HCT116 (cell line): ENCODE results near the gene TET2. TPM values are rescaled to one million over a fixed set of nuclear protein-coding genes. Genes with fewer than 3 reads are reported as not detected.

ENCODE experiments used
- ATAC-seq: fragments of 200-7000 bp; cut with Tn5 transposase; 2 replicates; pipeline ENCODE4 v1.9.1; 2020; ENCODE audit warnings: mild to moderate bottlenecking, moderate library complexity
- BruUV-seq: library from RNA; stranded (reverse); fragments of 400-500 nt; replicated peaks from 2 replicates; lab custom pipeline; 2021; lab: Mats Ljungman, UMichigan
- CTCF ChIA-PET: fragments of 300-600 bp; sonication (Branson Sonifier 250); formaldehyde crosslinking; loops from one replicate; lab custom pipeline; 2021; ENCODE audit warnings: antibody characterized with exemption; lab: Charles Lee
- POLR2A ChIA-PET: fragments of 300-600, 350-600 bp; sonication (Branson Sonifier 250); formaldehyde crosslinking; loops from one replicate; lab custom pipeline; 2021; ENCODE audit warnings: antibody characterized with exemption; lab: Charles Lee
- RAD21 ChIA-PET, 2 experiments: fragments of 300-600 bp; sonication (Branson Sonifier 250); formaldehyde crosslinking; loops; one replicate each; lab custom pipeline; 2023; ENCODE audit warnings: low total read pairs in 2 of 2; ENCODE audit not compliant: uncharacterized antibody in 2 of 2, unreplicated experiment in 2 of 2, low non-redundant PET in 1 of 2; lab: Charles Lee
- DNase-seq: peaks from one replicate; pipeline ENCODE4 v3.0.0-alpha.2; 2010; ENCODE audit warnings: low read depth, low spot score
- H2AFZ ChIP-seq: fragments of 200-600 bp; shearing (Covaris generic), sonication (generic); 2 replicates; pipeline ENCODE4 v1.6.1; 2017; ENCODE audit warnings: low read depth, mixed run types, mixed read lengths, antibody characterized with exemption, low read length; ENCODE audit not compliant: poor library complexity, severe bottlenecking
- H3K27ac ChIP-seq: 2 replicates; pipeline ENCODE4 v1.5.1; 2012; ENCODE audit warnings: low read depth, low read length
- H3K27me3 ChIP-seq: fragments of 200-600 bp; sonication (generic); 2 replicates; pipeline ENCODE4 v1.6.1; 2016; ENCODE audit warnings: mixed run types, low read length, mixed read lengths; ENCODE audit not compliant: insufficient read depth
- H3K36me3 ChIP-seq, 2 experiments: fragments of 200-500 bp in 1 of 2; fragments of 200-600 bp in 1 of 2; sonication (Bioruptor generic) in 1 of 2; sonication (generic) in 1 of 2; 2 replicates each; pipeline versions ENCODE4 v1.5.1 to v1.6.1; 2014 to 2016; ENCODE audit warnings: low read length in 2 of 2, inconsistent platforms in 1 of 2, mixed read lengths in 1 of 2, mixed run types in 1 of 2; ENCODE audit not compliant: insufficient read depth in 2 of 2, control insufficient read depth in 1 of 2
- H3K4me1 ChIP-seq, 2 experiments: fragments of 200-600 bp in 1 of 2; sonication (generic) in 1 of 2; 2 replicates each; pipeline versions ENCODE4 v1.5.1 to v1.6.1; 2012 to 2017; ENCODE audit warnings: low read length in 2 of 2, inconsistent platforms in 1 of 2, mild to moderate bottlenecking in 1 of 2, mixed read lengths in 1 of 2, mixed run types in 1 of 2, moderate library complexity in 1 of 2; ENCODE audit not compliant: insufficient read depth in 2 of 2, control insufficient read depth in 1 of 2
- H3K4me2 ChIP-seq: fragments of 200-600 bp; sonication (generic); 2 replicates; pipeline ENCODE4 v1.6.1; 2017; ENCODE audit warnings: mixed run types, low read length, mixed read lengths
- H3K4me3 ChIP-seq, 2 experiments: fragments of 200-600 bp in 1 of 2; sonication (generic) in 1 of 2; replicated peaks in 1 of 2; 2 replicates each; pipeline ENCODE4 v1.5.1; 2011 to 2016; ENCODE audit warnings: low read length in 2 of 2, control low read depth in 1 of 2, low read depth in 1 of 2, mild to moderate bottlenecking in 1 of 2, mixed read lengths in 1 of 2, mixed run types in 1 of 2
- H3K79me2 ChIP-seq: fragments of 200-600 bp; sonication (generic); 2 replicates; pipeline ENCODE4 v1.6.1; 2017; ENCODE audit warnings: mild to moderate bottlenecking, mixed run types, low read length, moderate library complexity, mixed read lengths; ENCODE audit not compliant: insufficient read depth
- H3K9ac ChIP-seq: fragments of 200-600 bp; sonication (generic); 2 replicates; pipeline ENCODE4 v1.6.1; 2016; ENCODE audit warnings: low read length, mixed read lengths
- H3K9me2 ChIP-seq: fragments of 200-600 bp; sonication (generic), shearing (Covaris generic); 2 replicates; pipeline ENCODE4 v1.6.1; 2017; ENCODE audit warnings: mixed run types, mild to moderate bottlenecking, moderate library complexity; ENCODE audit not compliant: insufficient read depth
- H3K9me3 ChIP-seq, 2 experiments: fragments of 200-500 bp in 1 of 2; fragments of 200-600 bp in 1 of 2; sonication (Bioruptor generic) in 1 of 2; sonication (generic) in 1 of 2; 2 replicates each; pipeline ENCODE4 v1.6.1; 2014 to 2017; ENCODE audit warnings: low read length in 2 of 2, mixed read lengths in 2 of 2, inconsistent platforms in 1 of 2, low read depth in 1 of 2, mild to moderate bottlenecking in 1 of 2, mixed run types in 1 of 2, moderate library complexity in 1 of 2; ENCODE audit not compliant: control insufficient read depth in 1 of 2, insufficient read depth in 1 of 2
- H4K20me1 ChIP-seq: fragments of 200-600 bp; sonication (generic), shearing (Covaris generic); 2 replicates; pipeline ENCODE4 v1.6.1; 2017; ENCODE audit warnings: mixed run types, mild to moderate bottlenecking, moderate library complexity; ENCODE audit not compliant: insufficient read depth
- CEBPB ChIP-seq: IDR thresholded peaks from 2 replicates; pipeline ENCODE4 v1.6.1; 2012; ENCODE audit warnings: low read depth
- EGR1 ChIP-seq: IDR thresholded peaks from 2 replicates; pipeline ENCODE4 v1.6.1; 2012; ENCODE audit warnings: low read depth
- ELF1 ChIP-seq: IDR thresholded peaks from 2 replicates; pipeline ENCODE4 v1.6.1; 2012; ENCODE audit warnings: low read depth, borderline replicate concordance
- EZH2 ChIP-seq: fragments of 200-600 bp; sonication (generic); IDR thresholded peaks from 2 replicates; pipeline ENCODE4 v1.6.1; 2017; ENCODE audit warnings: antibody characterized with exemption, mixed run types
- EZH2phosphoT487 ChIP-seq: fragments of 200-600 bp; IDR thresholded peaks from 2 replicates; pipeline ENCODE4 v1.6.1; 2018; ENCODE audit warnings: antibody characterized with exemption, borderline replicate concordance
- JUND ChIP-seq: IDR thresholded peaks from 2 replicates; pipeline ENCODE4 v1.6.1; 2012
- POLR2A ChIP-seq: IDR thresholded peaks from 2 replicates; pipeline ENCODE4 v1.7.0; 2011; ENCODE audit warnings: borderline replicate concordance; ENCODE audit not compliant: insufficient read depth, insufficient read length; ENCODE audit errors: extremely low read depth
- POLR2AphosphoS5 ChIP-seq: IDR thresholded peaks from 2 replicates; pipeline ENCODE4 v1.6.1; 2011; ENCODE audit warnings: mild to moderate bottlenecking, low read depth, low read length, moderate library complexity
- RAD21 ChIP-seq: IDR thresholded peaks from 2 replicates; pipeline ENCODE4 v1.6.1; 2012; ENCODE audit warnings: low read depth, mild to moderate bottlenecking
- REST ChIP-seq: IDR thresholded peaks from 2 replicates; pipeline ENCODE4 v1.6.1; 2012; ENCODE audit warnings: low read depth
- SIN3A ChIP-seq: IDR thresholded peaks from 2 replicates; pipeline ENCODE4 v1.6.1; 2012; ENCODE audit warnings: low read depth
- SP1 ChIP-seq: IDR thresholded peaks from 2 replicates; pipeline ENCODE4 v1.6.1; 2012; ENCODE audit warnings: low read depth
- SRF ChIP-seq: IDR thresholded peaks from 2 replicates; pipeline ENCODE4 v1.6.1; 2012; ENCODE audit warnings: low read depth
- TCF7L2 ChIP-seq: IDR thresholded peaks from 2 replicates; pipeline ENCODE4 v1.7.0; 2011; ENCODE audit warnings: borderline replicate concordance, inconsistent platforms; ENCODE audit not compliant: insufficient read depth, insufficient read length; ENCODE audit errors: extremely low read depth
- ZNF274 ChIP-seq: fragments of 200-500 bp; sonication (Bioruptor generic); IDR thresholded peaks from 2 replicates; pipeline ENCODE4 v1.6.1; 2014; ENCODE audit warnings: mild to moderate bottlenecking, low read depth, low read length, inconsistent platforms
- intact Hi-C: fragments of 100-400 bp; cut with micrococcal nuclease; formaldehyde crosslinking; loops from 2 replicates; pipeline ENCODE4 v1.10.0; 2022
- total RNA-seq: library from RNA; stranded (reverse); gene quantifications from one replicate; pipeline ENCODE4 v1.2.1, GENCODE V29; 2021; ENCODE audit not compliant: unreplicated experiment
- TF ChIP-seq, protein P1 (sequence below): IDR thresholded peaks from 2 replicates; pipeline ENCODE4 v1.6.1; 2012
- TF ChIP-seq, protein P2 (sequence below), 3 experiments: fragments of 200-600 bp in 1 of 3; sonication (generic) in 1 of 3; IDR thresholded peaks in 2 of 3; conservative IDR thresholded peaks in 1 of 3; 2 replicates each; pipeline ENCODE4 v1.5.1; 2012 to 2017; ENCODE audit warnings: low read depth in 2 of 3, low read length in 2 of 3, antibody characterized with exemption in 1 of 3, borderline replicate concordance in 1 of 3, control low read depth in 1 of 3, mild to moderate bottlenecking in 1 of 3, mixed read lengths in 1 of 3, mixed run types in 1 of 3, moderate library complexity in 1 of 3; ENCODE audit not compliant: insufficient read depth in 1 of 3

The TET2 gene
- total RNA-seq, 1 experiment from 2014 or later, result 9.7 TPM

DNA sequence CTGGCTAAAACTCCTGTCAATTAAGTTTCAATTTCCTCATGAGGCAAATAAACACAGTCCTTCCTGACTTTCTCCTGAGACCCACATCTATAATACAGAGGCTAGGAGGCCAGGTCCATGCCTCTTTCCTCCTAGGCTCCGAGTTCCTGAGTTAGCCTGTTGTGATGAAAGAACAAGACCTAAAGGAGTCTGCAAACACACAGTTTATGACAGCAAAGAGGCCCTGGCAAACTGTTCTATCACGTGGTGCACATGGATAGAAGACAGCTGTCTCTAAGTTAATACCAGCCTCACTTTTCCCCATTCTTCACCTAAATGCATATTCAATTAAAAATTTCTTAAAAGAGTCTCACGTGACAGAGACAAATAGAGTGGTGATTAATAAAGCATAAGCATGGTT lies 145.2 kb downstream of the TET2 start:
- Histone ChIP-seq H3K27ac (no peak overlapping the region), H3K9ac (no peak overlapping the region), H3K36me3 (no peaks in the 10 kb centered on the region), H2AFZ (no peak overlapping the region), H3K27me3 (no peaks in the 10 kb centered on the region), H3K9me3 (no peaks in the 10 kb centered on the region), H3K4me3 (no peak overlapping the region), H4K20me1 (no peaks in the 10 kb centered on the region), H3K79me2 (no peaks in the 10 kb centered on the region), H3K4me1 (no peaks in the 10 kb centered on the region), H3K4me2 (no peak overlapping the region), H3K9me2 (no peaks in the 10 kb centered on the region)
- TF ChIP-seq EGR1, result no peak
- no peak for TF ChIP-seq TCF7L2
- no peak for TF ChIP-seq ZNF274
- TF ChIP-seq EZH2, result no peak
- no peak for TF ChIP-seq POLR2A
- DNase-seq (no peak), ATAC-seq (no peak)
- ChIA-PET RAD21 (no interaction called here), CTCF (no interaction called here), POLR2A (no interaction called here)
- no TSS peak for BruUV-seq
- intact Hi-C loops, result no loop called here

DNA sequence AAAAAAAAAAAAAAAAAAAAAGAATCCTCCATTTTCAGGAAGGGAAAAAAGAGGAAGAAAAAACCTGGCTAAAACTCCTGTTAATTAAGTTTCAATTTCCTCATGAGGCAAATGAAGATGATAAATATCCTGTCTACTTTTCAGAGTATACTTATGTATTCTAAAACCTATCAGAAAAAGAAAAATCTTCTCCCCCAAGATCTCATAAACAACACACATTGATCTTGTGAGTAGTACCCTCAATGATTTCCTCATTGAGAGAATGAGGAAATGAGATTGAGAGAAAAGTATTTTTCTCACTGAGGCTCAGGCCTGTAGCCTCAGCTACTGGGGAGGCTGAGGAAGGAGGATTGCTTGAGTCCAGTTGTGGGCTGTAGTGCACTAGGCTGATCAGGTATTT lies 146.7 kb downstream of the TET2 start:
- H3K9ac ChIP-seq, result no peak overlapping the region
- H3K4me1 ChIP-seq, result no peaks in the 10 kb centered on the region
- no peaks in the 10 kb centered on the region for H3K79me2 ChIP-seq
- intact Hi-C loops, result no loop called here
- H3K27ac ChIP-seq, result no peak overlapping the region
- H3K4me3 ChIP-seq, result no peak overlapping the region
- POLR2A ChIA-PET, result no interaction called here
- ATAC-seq, result no peak
- CTCF ChIA-PET, result no interaction called here
- H3K9me3 ChIP-seq, result no peaks in the 10 kb centered on the region
- H3K27me3 ChIP-seq, result no peaks in the 10 kb centered on the region
- BruUV-seq, result no TSS peak
- DNase-seq, result no peak
- H3K9me2 ChIP-seq, result no peaks in the 10 kb centered on the region
- RAD21 ChIA-PET, result no interaction called here
- H4K20me1 ChIP-seq, result no peaks in the 10 kb centered on the region
- no peak overlapping the region for H2AFZ ChIP-seq
- no peak overlapping the region for H3K4me2 ChIP-seq
- H3K36me3 ChIP-seq, result no peaks in the 10 kb centered on the region
- no peak for TF ChIP-seq EZH2
- TF ChIP-seq JUND, result no peak
- TF ChIP-seq ELF1, result no peak
- no peak for TF ChIP-seq EZH2phosphoT487
- TF ChIP-seq POLR2AphosphoS5, result no peak
- TF ChIP-seq TCF7L2, result no peak
- TF ChIP-seq CEBPB, result no peak
- no peak for TF ChIP-seq SP1
- no peak for TF ChIP-seq RAD21
- TF ChIP-seq REST, result no peak
- TF ChIP-seq SIN3A, result no peak
- TF ChIP-seq POLR2A, result no peak
- TF ChIP-seq, protein P1, sequence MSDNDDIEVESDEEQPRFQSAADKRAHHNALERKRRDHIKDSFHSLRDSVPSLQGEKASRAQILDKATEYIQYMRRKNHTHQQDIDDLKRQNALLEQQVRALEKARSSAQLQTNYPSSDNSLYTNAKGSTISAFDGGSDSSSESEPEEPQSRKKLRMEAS, result no peak
- TF ChIP-seq, protein P2, sequence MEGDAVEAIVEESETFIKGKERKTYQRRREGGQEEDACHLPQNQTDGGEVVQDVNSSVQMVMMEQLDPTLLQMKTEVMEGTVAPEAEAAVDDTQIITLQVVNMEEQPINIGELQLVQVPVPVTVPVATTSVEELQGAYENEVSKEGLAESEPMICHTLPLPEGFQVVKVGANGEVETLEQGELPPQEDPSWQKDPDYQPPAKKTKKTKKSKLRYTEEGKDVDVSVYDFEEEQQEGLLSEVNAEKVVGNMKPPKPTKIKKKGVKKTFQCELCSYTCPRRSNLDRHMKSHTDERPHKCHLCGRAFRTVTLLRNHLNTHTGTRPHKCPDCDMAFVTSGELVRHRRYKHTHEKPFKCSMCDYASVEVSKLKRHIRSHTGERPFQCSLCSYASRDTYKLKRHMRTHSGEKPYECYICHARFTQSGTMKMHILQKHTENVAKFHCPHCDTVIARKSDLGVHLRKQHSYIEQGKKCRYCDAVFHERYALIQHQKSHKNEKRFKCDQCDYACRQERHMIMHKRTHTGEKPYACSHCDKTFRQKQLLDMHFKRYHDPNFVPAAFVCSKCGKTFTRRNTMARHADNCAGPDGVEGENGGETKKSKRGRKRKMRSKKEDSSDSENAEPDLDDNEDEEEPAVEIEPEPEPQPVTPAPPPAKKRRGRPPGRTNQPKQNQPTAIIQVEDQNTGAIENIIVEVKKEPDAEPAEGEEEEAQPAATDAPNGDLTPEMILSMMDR (IDR thresholded peaks at IDR 0.05 in 2 of 3, conservative IDR thresholded peaks at IDR 0.05 in 1 of 3; ENCODE audit: borderline replicate concordance in 1 of 3, insufficient read depth in 1 of 3, low read depth in 2 of 3, low read length in 2 of 3), result no peak
- no peak for TF ChIP-seq EGR1
- TF ChIP-seq SRF, result no peak
